Neural cell (in vitro differentiated cells): ENCODE results near the gene LRRC4B. TPM values are rescaled to one million over a fixed set of nuclear protein-coding genes. Genes with fewer than 3 reads are reported as not detected.
"Not testable (repeated sequence)": the region's sequence is repeated elsewhere in the genome, so short reads cannot be mapped to it uniquely, and the experiment has no call there.

ENCODE experiments used
- H2AFZ ChIP-seq: fragments of 200-600, 300-800 bp; sonication (generic), shearing (Covaris generic); 2 replicates; pipeline ENCODE4 v1.6.0; 2014; ENCODE audit warnings: low read depth, mild to moderate bottlenecking, antibody characterized with exemption, low read length, moderate library complexity
- H3F3A ChIP-seq: fragments of 200-600 bp; shearing (Covaris generic); 2 replicates; pipeline ENCODE4 v1.6.1; 2016; ENCODE audit warnings: mild to moderate bottlenecking, moderate library complexity, mixed read lengths, antibody characterized with exemption, low read length; ENCODE audit not compliant: insufficient read depth, poor library complexity, severe bottlenecking
- H3K27ac ChIP-seq: fragments of 200-600, 300-800 bp; sonication (generic), shearing (Covaris generic); 2 replicates; pipeline ENCODE4 v1.5.1; 2014; ENCODE audit warnings: mild to moderate bottlenecking, low read length, moderate library complexity
- H3K27me3 ChIP-seq: fragments of 300-800, 200-600 bp; sonication (generic), shearing (Covaris generic); 2 replicates; pipeline ENCODE4 v1.6.0; 2014; ENCODE audit warnings: mild to moderate bottlenecking, low read depth, low read length, moderate library complexity; ENCODE audit not compliant: insufficient read depth
- H3K36me3 ChIP-seq: fragments of 300-800, 200-600 bp; sonication (generic), shearing (Covaris generic); 2 replicates; pipeline ENCODE4 v1.5.1; 2014; ENCODE audit warnings: mild to moderate bottlenecking, antibody characterized with exemption, low read length, moderate library complexity; ENCODE audit not compliant: insufficient read depth
- H3K4me2 ChIP-seq: fragments of 300-800, 200-600 bp; sonication (generic), shearing (Covaris generic); 2 replicates; pipeline ENCODE4 v1.6.0; 2014; ENCODE audit warnings: mild to moderate bottlenecking, low read length
- H3K4me3 ChIP-seq: fragments of 300-800, 200-600 bp; sonication (generic), shearing (Covaris generic); 2 replicates; pipeline ENCODE4 v1.5.1; 2014; ENCODE audit warnings: mild to moderate bottlenecking, low read length, moderate library complexity
- H3K79me2 ChIP-seq: fragments of 200-600 bp; shearing (Covaris generic); replicated peaks from 2 replicates; pipeline ENCODE4 v1.6.0; 2014; ENCODE audit warnings: mild to moderate bottlenecking, low read length, moderate library complexity; ENCODE audit not compliant: insufficient read depth
- H3K9ac ChIP-seq: fragments of 300-800, 200-600 bp; sonication (generic), shearing (Covaris generic); 2 replicates; pipeline ENCODE4 v1.6.1; 2016; ENCODE audit warnings: mild to moderate bottlenecking, low read length, mixed read lengths
- H3K9me2 ChIP-seq: fragments of 200-600 bp; shearing (Covaris generic); 2 replicates; pipeline ENCODE4 v1.6.1; 2016; ENCODE audit warnings: mild to moderate bottlenecking, low read length, mixed read lengths; ENCODE audit not compliant: insufficient read depth
- H3K9me3 ChIP-seq: fragments of 200-600, 300-800 bp; sonication (generic), shearing (Covaris generic); 2 replicates; pipeline ENCODE4 v1.6.1; 2016; ENCODE audit warnings: mild to moderate bottlenecking, mixed run types, low read length, moderate library complexity, mixed read lengths
- H4K20me1 ChIP-seq: fragments of 200-600 bp; shearing (Covaris generic); 2 replicates; pipeline ENCODE4 v1.6.1; 2016; ENCODE audit warnings: mild to moderate bottlenecking, mixed run types; ENCODE audit not compliant: insufficient read depth
- CTCF ChIP-seq: fragments of 450-650 bp; IDR thresholded peaks from 2 replicates; pipeline ENCODE4 v1.5.1; 2014; ENCODE audit warnings: antibody characterized with exemption, mild to moderate bottlenecking, moderate library complexity; ENCODE audit not compliant: poor library complexity, severe bottlenecking
- EP300 ChIP-seq: fragments of 450-650 bp; conservative IDR thresholded peaks from 2 replicates; pipeline ENCODE4 v1.6.1; 2014; ENCODE audit warnings: antibody characterized with exemption, mild to moderate bottlenecking, moderate library complexity; ENCODE audit not compliant: poor library complexity, severe bottlenecking
- EZH2 ChIP-seq: fragments of 200-600, 300-800 bp; shearing (Covaris generic), sonication (generic); IDR thresholded peaks from 2 replicates; pipeline ENCODE4 v1.6.1; 2014; ENCODE audit warnings: antibody characterized with exemption, low read length, borderline replicate concordance, mild to moderate bottlenecking; ENCODE audit not compliant: insufficient read depth, poor library complexity, severe bottlenecking
- MXI1 ChIP-seq: fragments of 450-650 bp; conservative IDR thresholded peaks from 2 replicates; pipeline ENCODE4 v1.6.1; 2014; ENCODE audit warnings: antibody characterized with exemption, mild to moderate bottlenecking; ENCODE audit not compliant: poor library complexity, severe bottlenecking
- POLR2AphosphoS5 ChIP-seq: IDR thresholded peaks from 2 replicates; pipeline ENCODE4 v1.6.1; 2012
- RAD21 ChIP-seq: fragments of 450-650 bp; conservative IDR thresholded peaks from 2 replicates; pipeline ENCODE4 v1.6.1; 2014; ENCODE audit warnings: antibody characterized with exemption, mild to moderate bottlenecking, moderate library complexity
- SMC3 ChIP-seq: fragments of 450-650 bp; conservative IDR thresholded peaks from 2 replicates; pipeline ENCODE4 v1.6.1; 2014; ENCODE audit warnings: antibody characterized with exemption, mild to moderate bottlenecking, moderate library complexity; ENCODE audit not compliant: poor library complexity
- TAF1 ChIP-seq: IDR thresholded peaks from 2 replicates; pipeline ENCODE4 v1.6.1; 2012; ENCODE audit warnings: low read depth
- polyA plus RNA-seq: library from polyadenylated mRNA; depleted of rRNA; stranded (reverse); fragments of >200 nt; gene quantifications from 2 replicates; pipeline ENCODE4 v1.2.3, GENCODE V29; 2014
- TF ChIP-seq, protein P1 (sequence below): IDR thresholded peaks from 2 replicates; pipeline ENCODE4 v1.6.1; 2012; ENCODE audit warnings: borderline replicate concordance

Gene LRRC4B
- polyA plus RNA-seq, 1 donor from 2014 or later, result 83.1 TPM

- Histone ChIP-seq H3K4me2 (no peak overlapping the region), H3K27me3 (peaks cover 18% of the 10 kb centered on the region), H3K9me3 (no peaks in the 10 kb centered on the region), H3K36me3 (no peaks in the 10 kb centered on the region), H3K9me2 (no peaks in the 10 kb centered on the region), H3K79me2 (no peaks in the 10 kb centered on the region), H3K4me3 (no peak overlapping the region), H3F3A (no peaks in the 10 kb centered on the region), H3K27ac (no peak overlapping the region), H2AFZ (no peak overlapping the region), H4K20me1 (no peaks in the 10 kb centered on the region), H3K9ac (no peak overlapping the region)
- no peak for TF ChIP-seq POLR2AphosphoS5
- TF ChIP-seq MXI1, result no peak
- no peak for TF ChIP-seq TAF1
- TF ChIP-seq, protein P1, sequence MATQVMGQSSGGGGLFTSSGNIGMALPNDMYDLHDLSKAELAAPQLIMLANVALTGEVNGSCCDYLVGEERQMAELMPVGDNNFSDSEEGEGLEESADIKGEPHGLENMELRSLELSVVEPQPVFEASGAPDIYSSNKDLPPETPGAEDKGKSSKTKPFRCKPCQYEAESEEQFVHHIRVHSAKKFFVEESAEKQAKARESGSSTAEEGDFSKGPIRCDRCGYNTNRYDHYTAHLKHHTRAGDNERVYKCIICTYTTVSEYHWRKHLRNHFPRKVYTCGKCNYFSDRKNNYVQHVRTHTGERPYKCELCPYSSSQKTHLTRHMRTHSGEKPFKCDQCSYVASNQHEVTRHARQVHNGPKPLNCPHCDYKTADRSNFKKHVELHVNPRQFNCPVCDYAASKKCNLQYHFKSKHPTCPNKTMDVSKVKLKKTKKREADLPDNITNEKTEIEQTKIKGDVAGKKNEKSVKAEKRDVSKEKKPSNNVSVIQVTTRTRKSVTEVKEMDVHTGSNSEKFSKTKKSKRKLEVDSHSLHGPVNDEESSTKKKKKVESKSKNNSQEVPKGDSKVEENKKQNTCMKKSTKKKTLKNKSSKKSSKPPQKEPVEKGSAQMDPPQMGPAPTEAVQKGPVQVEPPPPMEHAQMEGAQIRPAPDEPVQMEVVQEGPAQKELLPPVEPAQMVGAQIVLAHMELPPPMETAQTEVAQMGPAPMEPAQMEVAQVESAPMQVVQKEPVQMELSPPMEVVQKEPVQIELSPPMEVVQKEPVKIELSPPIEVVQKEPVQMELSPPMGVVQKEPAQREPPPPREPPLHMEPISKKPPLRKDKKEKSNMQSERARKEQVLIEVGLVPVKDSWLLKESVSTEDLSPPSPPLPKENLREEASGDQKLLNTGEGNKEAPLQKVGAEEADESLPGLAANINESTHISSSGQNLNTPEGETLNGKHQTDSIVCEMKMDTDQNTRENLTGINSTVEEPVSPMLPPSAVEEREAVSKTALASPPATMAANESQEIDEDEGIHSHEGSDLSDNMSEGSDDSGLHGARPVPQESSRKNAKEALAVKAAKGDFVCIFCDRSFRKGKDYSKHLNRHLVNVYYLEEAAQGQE, result no peak
- no peak for TF ChIP-seq EZH2
- no peak for TF ChIP-seq CTCF
- no peak for TF ChIP-seq RAD21
- no peak for TF ChIP-seq EP300
- no peak for TF ChIP-seq SMC3
Observed at GRCh38 chr19:50599427-50599826, 31.2 kb upstream of the LRRC4B start.

- Histone ChIP-seq H3K9me3 (no peaks in the 10 kb centered on the region), H3K27ac (no peak overlapping the region), H3F3A (no peaks in the 10 kb centered on the region), H3K4me2 (no peak overlapping the region), H3K9ac (no peak overlapping the region), H3K79me2 (no peaks in the 10 kb centered on the region), H4K20me1 (no peaks in the 10 kb centered on the region), H2AFZ (no peak overlapping the region), H3K4me3 (no peak overlapping the region), H3K36me3 (no peaks in the 10 kb centered on the region), H3K27me3 (no peaks in the 10 kb centered on the region), H3K9me2 (no peaks in the 10 kb centered on the region)
- TF ChIP-seq, protein P1, result no peak
- TF ChIP-seq MXI1, result no peak
- no peak for TF ChIP-seq EZH2
- TF ChIP-seq RAD21, result no peak
- no peak for TF ChIP-seq POLR2AphosphoS5
- TF ChIP-seq SMC3, result no peak
- TF ChIP-seq CTCF, result no peak
- TF ChIP-seq EP300, result no peak
- TF ChIP-seq TAF1, result no peak
Observed at GRCh38 chr19:50590191-50590590, 22.0 kb upstream of the LRRC4B start.

GRCh38 chr19:50581795-50582660 is 13.8 kb upstream of the LRRC4B start:
- H3F3A ChIP-seq, H3K36me3 ChIP-seq: not testable (repeated sequence)

More at GRCh38 chr19:50581795-50582660, 13.8 kb upstream of the LRRC4B start:
- not testable (repeated sequence) for H4K20me1 ChIP-seq, H3K27me3 ChIP-seq, H2AFZ ChIP-seq, H3K79me2 ChIP-seq, H3K9ac ChIP-seq, H3K9me2 ChIP-seq, H3K9me3 ChIP-seq, H3K4me2 ChIP-seq, H3K4me3 ChIP-seq, H3K27ac ChIP-seq
